Gastrocnemius medialis (tissue), 4 donors: ENCODE results near the gene KAZN.

Source experiments
- CTCF ChIP-seq, 5 experiments: fragments of 450-650 bp in 3 of 5; fragments of 200-600 bp in 2 of 5; sonication (generic) in 2 of 5; IDR thresholded peaks in 4 of 5; conservative IDR thresholded peaks in 1 of 5; 1 replicate in 4 of 5; 2 replicates in 1 of 5; pipeline ENCODE4 v1.5.1; 2016 to 2019; ENCODE audit warnings: antibody characterized with exemption in 5 of 5, mild to moderate bottlenecking in 3 of 5, moderate library complexity in 3 of 5
- POLR2A ChIP-seq, 2 donors: fragments of 450-650 bp; IDR thresholded peaks; one replicate each; pipeline ENCODE4 v1.6.1; 2017; ENCODE audit warnings: antibody characterized with exemption in 2 of 2, mild to moderate bottlenecking in 2 of 2, moderate library complexity in 2 of 2

GRCh38 chr1:14742181-14742980 is 143.9 kb downstream of the KAZN start:
- no peak for TF ChIP-seq CTCF (IDR thresholded peaks at IDR 0.05 in 4 of 5, conservative IDR thresholded peaks at IDR 0.05 in 1 of 5)
- no peak for TF ChIP-seq POLR2A (IDR thresholded peaks at IDR 0.05)
